HEK293 (cell line): ENCODE measurements around the gene PCLO.

Experiments
- CTCF ChIA-PET: fragments of 350-600 bp; formaldehyde crosslinking; extraction: SDS; loops from one replicate; lab custom pipeline; 2021; ENCODE audit warnings: antibody characterized with exemption; lab: Yijun Ruan, JAX
- POLR2A ChIA-PET: fragments of 300-600 bp; formaldehyde crosslinking; extraction: SDS; loops from one replicate; lab custom pipeline; 2020; ENCODE audit warnings: antibody characterized with exemption, inconsistent platforms; lab: Yijun Ruan, JAX
- H3K27ac ChIP-seq: fragments of 200-500 bp; sonication (Bioruptor generic); 2 replicates; pipeline ENCODE4 v1.5.1; 2014; ENCODE audit warnings: low read depth, low read length, control low read depth, inconsistent platforms; ENCODE audit errors: extremely low read depth
- H3K36me3 ChIP-seq, 2 experiments: fragments of 200-500 bp in 1 of 2; sonication (Bioruptor generic) in 1 of 2; 1 replicate in 1 of 2; 2 replicates in 1 of 2; pipeline ENCODE4 v1.5.1; 2014 to 2017; ENCODE audit warnings: inconsistent platforms in 2 of 2, low read length in 2 of 2; ENCODE audit not compliant: control insufficient read depth in 2 of 2, insufficient read depth in 1 of 2
- H3K4me1 ChIP-seq: fragments of 200-500 bp; sonication (Bioruptor generic); 2 replicates; pipeline ENCODE4 v1.5.1; 2014; ENCODE audit warnings: mild to moderate bottlenecking, low read length, inconsistent platforms; ENCODE audit not compliant: control insufficient read depth, insufficient read depth
- H3K4me3 ChIP-seq: 2 replicates; pipeline ENCODE4 v1.5.1; 2011; ENCODE audit warnings: low read depth, mild to moderate bottlenecking, control low read depth, low read length, moderate library complexity
- H3K9me3 ChIP-seq: fragments of 200-500 bp; sonication (Bioruptor generic); 2 replicates; pipeline ENCODE4 v1.5.1; 2014; ENCODE audit warnings: low read depth, low read length, inconsistent platforms; ENCODE audit not compliant: control insufficient read depth, insufficient read depth
- BCL11A ChIP-seq: fragments of 450-650 bp; formaldehyde crosslinking; IDR thresholded peaks from 2 replicates; pipeline ENCODE4 v1.5.1; 2016; ENCODE audit warnings: low read depth, missing biosample characterization, missing genetic modification characterization
- PRDM4 ChIP-seq: fragments of 450-650 bp; formaldehyde crosslinking; IDR thresholded peaks from 2 replicates; pipeline ENCODE4 v1.5.1; 2017; ENCODE audit warnings: missing biosample characterization, missing genetic modification characterization
- TRIM28 ChIP-seq: IDR thresholded peaks from 2 replicates; pipeline ENCODE4 v1.6.1; 2011; ENCODE audit warnings: low read length, control low read depth, borderline replicate concordance
- YY2 ChIP-seq: fragments of 450-650 bp; formaldehyde crosslinking; IDR thresholded peaks from 2 replicates; pipeline ENCODE4 v1.5.1; 2016; ENCODE audit warnings: missing biosample characterization, missing genetic modification characterization
- ZBTB20 ChIP-seq: fragments of 450-650 bp; formaldehyde crosslinking; IDR thresholded peaks from 2 replicates; pipeline ENCODE4 v1.5.1; 2016; ENCODE audit warnings: missing biosample characterization, missing genetic modification characterization
- ZBTB48 ChIP-seq: fragments of 450-650 bp; formaldehyde crosslinking; IDR thresholded peaks from 2 replicates; pipeline ENCODE4 v1.5.1; 2016; ENCODE audit warnings: missing biosample characterization, missing genetic modification characterization
- ZBTB49 ChIP-seq: fragments of 450-650 bp; formaldehyde crosslinking; IDR thresholded peaks from 2 replicates; pipeline ENCODE4 v1.5.1; 2016; ENCODE audit warnings: missing biosample characterization, missing genetic modification characterization, low read depth
- ZBTB8A ChIP-seq: fragments of 450-650 bp; formaldehyde crosslinking; IDR thresholded peaks from 2 replicates; pipeline ENCODE4 v1.5.1; 2016; ENCODE audit warnings: missing biosample characterization, missing genetic modification characterization
- ZEB2 ChIP-seq: fragments of 450-650 bp; formaldehyde crosslinking; IDR thresholded peaks from 2 replicates; pipeline ENCODE4 v1.5.1; 2016; ENCODE audit warnings: missing biosample characterization, missing genetic modification characterization
- ZFP3 ChIP-seq: fragments of 450-650 bp; formaldehyde crosslinking; IDR thresholded peaks from 2 replicates; pipeline ENCODE4 v1.5.1; 2016; ENCODE audit warnings: low read depth, missing biosample characterization, missing genetic modification characterization
- ZIC2 ChIP-seq: fragments of 450-650 bp; formaldehyde crosslinking; IDR thresholded peaks from 2 replicates; pipeline ENCODE4 v1.5.1; 2016; ENCODE audit warnings: missing biosample characterization, missing genetic modification characterization
- ZNF10 ChIP-seq: fragments of 450-650 bp; formaldehyde crosslinking; IDR thresholded peaks from 2 replicates; pipeline ENCODE4 v1.5.1; 2017; ENCODE audit warnings: missing biosample characterization, missing genetic modification characterization
- ZNF121 ChIP-seq: fragments of 450-650 bp; formaldehyde crosslinking; IDR thresholded peaks from 2 replicates; pipeline ENCODE4 v1.5.1; 2016; ENCODE audit warnings: missing biosample characterization, missing genetic modification characterization
- ZNF155 ChIP-seq: fragments of 450-650 bp; formaldehyde crosslinking; IDR thresholded peaks from 2 replicates; pipeline ENCODE4 v1.5.1; 2016; ENCODE audit warnings: missing biosample characterization, missing genetic modification characterization
- ZNF26 ChIP-seq: fragments of 450-650 bp; formaldehyde crosslinking; IDR thresholded peaks from 2 replicates; pipeline ENCODE4 v1.5.1; 2016; ENCODE audit warnings: missing biosample characterization, missing genetic modification characterization
- ZNF311 ChIP-seq: fragments of 450-650 bp; formaldehyde crosslinking; IDR thresholded peaks from 2 replicates; pipeline ENCODE4 v1.5.1; 2017; ENCODE audit warnings: missing biosample characterization, missing genetic modification characterization, borderline replicate concordance
- ZNF391 ChIP-seq: fragments of 450-650 bp; formaldehyde crosslinking; IDR thresholded peaks from 2 replicates; pipeline ENCODE4 v1.5.1; 2016; ENCODE audit warnings: low read depth, missing biosample characterization, missing genetic modification characterization, borderline replicate concordance
- ZNF560 ChIP-seq: fragments of 450-650 bp; formaldehyde crosslinking; IDR thresholded peaks from 2 replicates; pipeline ENCODE4 v1.5.1; 2017; ENCODE audit warnings: missing biosample characterization, missing genetic modification characterization, borderline replicate concordance
- ZNF561 ChIP-seq: fragments of 450-650 bp; IDR thresholded peaks from 2 replicates; pipeline ENCODE4 v1.5.1; 2018; ENCODE audit warnings: missing biosample characterization, missing genetic modification characterization, borderline replicate concordance
- ZNF624 ChIP-seq: fragments of 450-650 bp; formaldehyde crosslinking; IDR thresholded peaks from 2 replicates; pipeline ENCODE4 v1.5.1; 2017; ENCODE audit warnings: missing biosample characterization, missing genetic modification characterization
- ZNF670 ChIP-seq: fragments of 450-650 bp; formaldehyde crosslinking; IDR thresholded peaks from 2 replicates; pipeline ENCODE4 v1.5.1; 2016; ENCODE audit warnings: missing biosample characterization, missing genetic modification characterization, low read depth
- ZNF791 ChIP-seq: fragments of 450-650 bp; formaldehyde crosslinking; IDR thresholded peaks from 2 replicates; pipeline ENCODE4 v1.5.1; 2016; ENCODE audit warnings: missing biosample characterization, missing genetic modification characterization
- ZNF843 ChIP-seq: fragments of 450-650 bp; formaldehyde crosslinking; IDR thresholded peaks from 2 replicates; pipeline ENCODE4 v1.5.1; 2016; ENCODE audit warnings: missing biosample characterization, missing genetic modification characterization
- ZSCAN5A ChIP-seq: fragments of 450-650 bp; formaldehyde crosslinking; IDR thresholded peaks from 2 replicates; pipeline ENCODE4 v1.5.1; 2016; ENCODE audit warnings: missing biosample characterization, missing genetic modification characterization

Gene PCLO

GRCh38 chr7:83190659-83191389 is 28.1 kb upstream of the PCLO start:
- no peak overlapping the region for H3K4me3 ChIP-seq
- no peak for TF ChIP-seq PRDM4 (tag by site-specific recombination)
- TF ChIP-seq ZNF560, result no peak
- no peak for TF ChIP-seq ZBTB8A
- no peak for TF ChIP-seq ZNF311 (tag by site-specific recombination)
- no peak for TF ChIP-seq ZFP3
- TF ChIP-seq TRIM28, result no peak
- TF ChIP-seq ZBTB49 (tag by site-specific recombination), result no peak
- TF ChIP-seq ZBTB20 (tag by site-specific recombination), result no peak
- no peak for TF ChIP-seq ZNF843 (tag by site-specific recombination)
- TF ChIP-seq ZNF26 (tag by site-specific recombination), result no peak
- TF ChIP-seq ZNF670, result no peak
- no peaks in the 10 kb centered on the region for H3K4me1 ChIP-seq
- no peaks in the 10 kb centered on the region for H3K36me3 ChIP-seq
- POLR2A ChIA-PET, result no interaction called here
- CTCF ChIA-PET, result no interaction called here
- no peak overlapping the region for H3K27ac ChIP-seq
- no peaks in the 10 kb centered on the region for H3K9me3 ChIP-seq

- Histone ChIP-seq H3K4me1 (no peaks in the 10 kb centered on the region), H3K9me3 (no peaks in the 10 kb centered on the region), H3K36me3 (no peaks in the 10 kb centered on the region), H3K4me3 (no peak overlapping the region), H3K27ac (no peak overlapping the region)
- POLR2A ChIA-PET, result no interaction called here
- CTCF ChIA-PET, result interaction anchor here (1.0 kb wide), 1 partner anchor 32 kb away, joined by 3 read pairs; no protein-coding TSS in a partner anchor
- TF ChIP-seq ZBTB48 (tag by site-specific recombination) (no peak), ZNF155 (tag by site-specific recombination) (no peak), ZIC2 (no peak), BCL11A (tag by site-specific recombination) (no peak), ZNF121 (tag by site-specific recombination) (no peak), ZNF624 (tag by site-specific recombination) (no peak), ZEB2 (no peak), ZNF391 (tag by site-specific recombination) (no peak), ZSCAN5A (no peak), ZNF561 (no peak), ZNF791 (tag by site-specific recombination) (no peak), YY2 (tag by site-specific recombination) (no peak), ZNF10 (tag by site-specific recombination) (no peak)
Measured at GRCh38 chr7:83178796-83179195, 16.1 kb upstream of the PCLO start.
